ENCODE measurements around the gene NEK5. TPM values are rescaled to one million over a fixed set of nuclear protein-coding genes. Genes with fewer than 3 reads are reported as not detected.
A peak's percentile ranks its signal among the peaks of the same experiment; 100 is the strongest.
"Not testable (repeated sequence)": the region's sequence is repeated elsewhere in the genome, so short reads cannot be mapped to it uniquely, and the experiment has no call there.

Gene NEK5
- total RNA-seq, 1 experiment from 2014 or later: 0.07 TPM

DNA sequence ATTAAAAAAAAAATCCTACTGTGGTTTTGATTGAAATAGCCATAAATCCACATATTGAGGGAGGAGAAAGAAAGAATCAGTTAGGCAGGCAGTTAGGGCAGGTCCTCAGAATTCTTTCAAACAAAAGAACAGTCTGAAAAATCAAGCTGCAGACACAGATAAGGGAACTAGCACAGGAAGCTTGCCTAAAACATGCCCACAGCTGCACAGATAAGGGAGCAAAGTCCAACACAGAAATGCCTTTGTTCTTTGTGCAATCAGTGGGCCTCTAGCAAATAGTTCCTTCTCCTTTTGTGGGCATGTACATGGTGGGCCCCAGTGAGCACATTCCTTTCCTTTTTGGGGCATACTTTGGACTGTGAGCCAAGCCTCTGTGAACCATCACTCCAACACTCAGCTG, 61.6 kb downstream of the NEK5 start:
- no peak overlapping the region for H3K4me2 ChIP-seq (ENCODE audit: low read length)
- TF ChIP-seq CTCF (conservative IDR thresholded peaks at IDR 0.05; ENCODE audit: low read depth, low read length): no peak
- no peak for TF ChIP-seq EZH2phosphoT487 (IDR thresholded peaks at IDR 0.05; ENCODE audit: borderline replicate concordance, low read length)
- no peak for TF ChIP-seq EZH2 (IDR thresholded peaks at IDR 0.05; ENCODE audit: low read length, unreplicated experiment)
- no peaks in the 10 kb centered on the region for H3K27me3 ChIP-seq (ENCODE audit: low read length)
- H3K9me2 ChIP-seq (replicated peaks; ENCODE audit: low read length): no peaks in the 10 kb centered on the region
- H3K4me1 ChIP-seq (ENCODE audit: insufficient read depth, low read length): no peaks in the 10 kb centered on the region
- no peak overlapping the region for H3K4me3 ChIP-seq (ENCODE audit: low read length)
- H2AFZ ChIP-seq (ENCODE audit: low read length): no peak overlapping the region
- POLR2A ChIA-PET (ENCODE audit: unreplicated experiment): no interaction called here
- no peak overlapping the region for H3K9ac ChIP-seq (ENCODE audit: low read length)
- intact Hi-C loops (cut with micrococcal nuclease): no loop called here
- no peaks in the 10 kb centered on the region for H3K79me2 ChIP-seq (ENCODE audit: low read length)
- ATAC-seq (no peak), DNase-seq (no peak)
- peaks cover 16% of the 10 kb centered on the region; the same call in 1 of the 2 replicates for H3K9me3 ChIP-seq (ENCODE audit: low read length)
- H4K20me1 ChIP-seq (ENCODE audit: low read length): no peaks in the 10 kb centered on the region
- BruUV-seq (replicated peaks): no TSS peak
- CTCF ChIA-PET: no interaction called here
- no peaks in the 10 kb centered on the region for H3F3A ChIP-seq (ENCODE audit: low read length, unreplicated experiment)
- H3K36me3 ChIP-seq (ENCODE audit: low read depth, low read length): no peaks in the 10 kb centered on the region
- H3K27ac ChIP-seq (ENCODE audit: low read length): no peak overlapping the region

DNA sequence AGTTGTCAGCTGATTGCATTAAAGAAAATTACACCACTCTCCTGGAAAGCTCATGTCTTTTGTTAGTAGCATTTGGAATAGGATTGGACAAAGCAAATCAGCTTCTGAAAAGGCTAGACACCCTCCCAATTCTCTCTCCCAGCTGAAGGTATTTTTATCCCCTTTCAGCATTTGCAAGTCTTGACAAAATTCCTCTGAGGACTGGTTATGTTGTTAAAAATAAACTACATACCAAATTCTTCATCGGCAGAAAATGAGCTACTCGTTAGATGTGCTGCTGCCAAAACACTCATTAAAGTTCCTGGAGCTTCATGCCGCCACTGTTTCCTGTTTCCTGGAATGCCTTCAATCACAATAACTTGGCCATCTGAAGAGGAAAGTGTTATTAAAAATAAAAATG, 67.3 kb downstream of the NEK5 start:
- H3K27ac ChIP-seq (ENCODE audit: low read length): no peak overlapping the region
- CTCF ChIA-PET: interaction anchor here (0.6 kb wide), 1 partner anchor 133 kb away, joined by 4 read pairs; no protein-coding TSS in a partner anchor
- H3K4me2 ChIP-seq (ENCODE audit: low read length): no peak overlapping the region
- H3K9me3 ChIP-seq (ENCODE audit: low read length): 0 out of 2 replicates have a peak, but pooled peaks cover 3% of the 10 kb centered on the region
- H3K9ac ChIP-seq (ENCODE audit: low read length): no peak overlapping the region
- H3K27me3 ChIP-seq (ENCODE audit: low read length): no peaks in the 10 kb centered on the region
- no peaks in the 10 kb centered on the region for H3K9me2 ChIP-seq (replicated peaks; ENCODE audit: low read length)
- TF ChIP-seq CTCF (conservative IDR thresholded peaks at IDR 0.05; ENCODE audit: low read depth, low read length) (no peak), EZH2 (IDR thresholded peaks at IDR 0.05; ENCODE audit: low read length, unreplicated experiment) (no peak), EZH2phosphoT487 (IDR thresholded peaks at IDR 0.05; ENCODE audit: borderline replicate concordance, low read length) (no peak)
- no TSS peak for BruUV-seq (replicated peaks)
- no peak overlapping the region for H3K4me3 ChIP-seq (ENCODE audit: low read length)
- intact Hi-C loops (cut with micrococcal nuclease): no loop called here
- H3K4me1 ChIP-seq (ENCODE audit: insufficient read depth, low read length): no peaks in the 10 kb centered on the region
- POLR2A ChIA-PET (ENCODE audit: unreplicated experiment): no interaction called here
- H3K79me2 ChIP-seq (ENCODE audit: low read length): no peaks in the 10 kb centered on the region
- DNase-seq (no peak), ATAC-seq (no peak)
- H3F3A ChIP-seq (ENCODE audit: low read length, unreplicated experiment): no peaks in the 10 kb centered on the region
- no peaks in the 10 kb centered on the region for H3K36me3 ChIP-seq (ENCODE audit: low read depth, low read length)
- H4K20me1 ChIP-seq (ENCODE audit: low read length): no peaks in the 10 kb centered on the region
- H2AFZ ChIP-seq (ENCODE audit: low read length): peak overlapping the region; percentile 19; the same call in 1 of the 2 replicates

DNA sequence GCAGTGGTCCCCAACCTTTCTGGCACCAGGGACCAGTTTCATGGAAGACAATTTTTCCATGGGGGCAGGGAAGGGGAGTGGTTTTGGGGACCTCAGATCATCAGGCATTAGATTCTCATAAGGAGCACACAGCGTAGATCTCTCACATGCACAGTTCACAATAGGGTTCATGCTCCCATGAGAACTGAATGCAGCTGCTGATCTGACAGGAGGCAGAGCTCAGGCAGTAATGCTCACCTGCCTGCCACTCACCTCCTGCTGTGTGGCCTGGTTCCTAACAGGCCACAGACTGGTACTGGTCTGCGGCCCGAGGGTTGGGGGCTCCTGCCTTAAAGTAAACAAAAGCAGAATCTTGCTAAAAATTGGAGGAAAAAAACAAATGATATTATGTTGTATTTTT, 67.8 kb downstream of the NEK5 start:
- H3K36me3 ChIP-seq (ENCODE audit: low read depth, low read length); H3K4me1 ChIP-seq (ENCODE audit: insufficient read depth, low read length); H3K4me2 ChIP-seq (ENCODE audit: low read length); H3K27ac ChIP-seq (ENCODE audit: low read length); H3K9ac ChIP-seq (ENCODE audit: low read length); H2AFZ ChIP-seq (ENCODE audit: low read length); ATAC-seq; POLR2A ChIA-PET (ENCODE audit: unreplicated experiment); H3K79me2 ChIP-seq (ENCODE audit: low read length); H3K27me3 ChIP-seq (ENCODE audit: low read length); H3F3A ChIP-seq (ENCODE audit: low read length, unreplicated experiment); BruUV-seq (replicated peaks); intact Hi-C loops (cut with micrococcal nuclease); DNase-seq; H4K20me1 ChIP-seq (ENCODE audit: low read length); H3K9me3 ChIP-seq (ENCODE audit: low read length); H3K4me3 ChIP-seq (ENCODE audit: low read length); H3K9me2 ChIP-seq (replicated peaks; ENCODE audit: low read length): not testable (repeated sequence)
- CTCF ChIA-PET: interaction anchor here (0.6 kb wide), 1 partner anchor 133 kb away, joined by 4 read pairs; no protein-coding TSS in a partner anchor
